Activated CD8-positive, alpha-beta memory T cell treated with anti-CD3 and anti-CD28 coated beads, Interleukin-2, amount 50 U/mL, for 1 hour (primary cell): ENCODE data around the gene VPS29.

Experiments used
- DNase-seq: peaks from one replicate; pipeline ENCODE4 v3.0.0-alpha.2; 2020; ENCODE audit errors: extremely low read depth

VPS29 gene

DNA sequence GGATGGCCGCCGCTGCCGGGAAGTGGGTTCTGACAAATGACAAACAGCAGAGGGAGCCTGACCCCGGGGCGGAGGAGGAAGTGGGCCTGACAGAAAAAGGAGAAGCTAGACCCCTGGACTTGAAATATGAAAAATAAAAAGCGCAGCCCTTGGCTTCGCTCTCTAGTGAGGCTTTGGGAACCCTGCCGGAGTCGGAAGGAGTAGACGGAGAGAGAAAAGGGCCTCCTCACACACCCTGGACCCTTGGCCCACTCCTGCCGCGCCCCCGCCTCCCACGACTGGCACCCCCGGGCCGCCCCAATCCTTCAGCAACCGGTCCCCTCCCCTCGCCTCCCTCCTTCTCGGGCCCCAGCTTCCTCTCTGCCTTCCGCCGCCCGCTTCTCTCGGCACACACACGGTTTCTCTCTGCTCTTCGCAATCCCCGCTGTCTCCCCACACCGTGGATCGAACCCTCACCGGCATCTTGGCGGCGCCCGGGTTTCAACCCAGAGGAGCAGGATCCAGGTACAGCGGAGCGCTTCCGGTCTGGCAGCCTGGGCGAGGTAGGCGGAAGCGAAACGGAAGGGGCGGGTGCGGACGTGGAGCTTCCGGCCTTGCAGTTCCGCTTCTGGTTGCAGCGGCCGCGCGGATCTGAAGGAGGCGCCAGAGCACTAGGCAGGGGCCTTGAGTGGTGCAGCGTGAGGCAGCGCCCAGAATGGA lies 52.0 kb downstream of the VPS29 start, which contains the start of gene ARPC3:
Gene ARPC3, minus strand, starts transcription at position 539 of the 699 bp plus-strand sequence. Its CDS starts 77 bp downstream, at position 462.
- peak; percentile 85 for DNase-seq

DNA sequence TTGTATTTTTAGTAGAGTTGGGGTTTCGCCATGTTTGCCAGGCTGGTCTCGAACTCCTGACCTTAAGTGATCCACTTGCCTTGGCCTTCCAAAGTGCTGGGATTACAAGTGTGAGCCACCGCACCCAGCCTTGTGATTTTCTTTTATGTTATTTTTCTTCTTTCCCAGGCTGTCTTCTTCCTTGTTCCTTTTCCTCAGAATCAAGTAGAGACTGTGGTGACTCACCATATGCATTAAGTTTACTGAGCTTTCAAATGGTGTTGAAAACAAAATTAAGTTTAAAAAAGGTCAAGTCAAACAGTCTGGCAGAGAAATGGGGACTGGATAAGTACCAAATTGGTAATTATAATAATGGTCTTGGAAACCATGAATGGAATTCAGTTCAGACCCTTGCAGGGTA lies 57.5 kb downstream of the VPS29 start:
- no peak for DNase-seq
